Kidney tubule cell (primary cell): ENCODE results near the gene CHAT.

ENCODE experiments used
- DNase-seq: peaks from one replicate; pipeline ENCODE4 v3.0.0-alpha.2; 2018; ENCODE audit warnings: low spot score

CHAT gene

GRCh38 chr10:49597426-49598163 is 16.2 kb upstream of the CHAT start:
- DNase-seq, result no peak

DNA sequence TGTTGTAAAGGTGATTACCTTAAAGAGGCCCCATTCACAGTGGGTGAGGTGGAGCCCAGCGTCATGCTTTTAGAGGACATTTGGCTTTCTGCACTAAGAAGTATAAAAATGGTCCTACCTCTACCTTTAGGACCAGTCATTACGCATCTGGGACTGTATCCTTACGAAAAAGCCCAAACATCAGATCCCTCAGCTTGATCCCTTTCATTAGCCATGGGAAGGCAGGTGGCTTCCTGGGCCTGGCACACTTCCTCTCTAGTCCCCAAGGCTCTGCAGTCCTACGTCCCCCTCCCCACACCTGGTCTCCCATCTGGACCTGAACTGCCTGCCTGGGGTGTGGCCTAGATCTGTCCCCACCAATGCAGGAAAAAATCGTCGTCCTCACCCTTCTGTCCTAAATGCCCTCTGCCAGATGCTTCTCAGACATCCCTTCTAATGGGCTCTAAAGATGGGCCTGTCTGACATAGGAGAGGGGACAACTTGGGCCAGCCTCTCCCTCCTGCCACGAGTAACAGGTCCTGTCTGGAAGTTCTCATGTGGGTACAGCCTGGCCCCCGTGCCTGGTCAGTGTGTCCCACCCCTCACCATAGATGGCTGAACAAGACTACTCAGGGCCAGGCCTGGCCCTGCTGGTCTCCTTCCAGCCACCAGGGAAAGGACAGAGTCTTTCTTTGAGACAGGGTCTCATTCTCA is 15.5 kb upstream of the CHAT start:
- DNase-seq, result no peak

GRCh38 chr10:49598986-49599385 is 14.9 kb upstream of the CHAT start:
- DNase-seq, result no peak

- no peak for DNase-seq
Measured at GRCh38 chr10:49599546-49599945, 14.3 kb upstream of the CHAT start.

GRCh38 chr10:49600046-49600445 is 13.8 kb upstream of the CHAT start:
- no peak for DNase-seq

- DNase-seq, result peak; percentile 35
Measured at GRCh38 chr10:49600781-49601400, 12.9 kb upstream of the CHAT start.

DNA sequence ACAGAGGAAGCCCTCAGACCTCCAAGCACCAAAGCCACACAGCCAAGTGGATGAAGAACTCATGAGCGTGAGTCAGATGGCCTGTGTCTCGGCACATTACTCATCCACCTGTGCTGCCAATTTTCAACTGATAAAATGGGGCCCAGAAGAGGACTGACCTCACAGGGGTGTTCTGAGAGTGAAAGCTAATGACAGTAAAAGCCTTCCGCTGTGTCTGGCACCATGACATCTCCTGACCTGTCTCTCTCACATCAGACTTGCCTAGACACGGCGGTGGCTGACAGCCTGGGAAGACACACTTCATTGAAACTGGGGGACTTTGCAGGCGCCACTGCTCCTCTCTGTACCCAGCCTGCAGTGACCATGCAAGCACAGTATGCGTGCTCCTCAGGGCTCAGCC is 12.0 kb upstream of the CHAT start:
- DNase-seq, result peak; percentile 67

DNA sequence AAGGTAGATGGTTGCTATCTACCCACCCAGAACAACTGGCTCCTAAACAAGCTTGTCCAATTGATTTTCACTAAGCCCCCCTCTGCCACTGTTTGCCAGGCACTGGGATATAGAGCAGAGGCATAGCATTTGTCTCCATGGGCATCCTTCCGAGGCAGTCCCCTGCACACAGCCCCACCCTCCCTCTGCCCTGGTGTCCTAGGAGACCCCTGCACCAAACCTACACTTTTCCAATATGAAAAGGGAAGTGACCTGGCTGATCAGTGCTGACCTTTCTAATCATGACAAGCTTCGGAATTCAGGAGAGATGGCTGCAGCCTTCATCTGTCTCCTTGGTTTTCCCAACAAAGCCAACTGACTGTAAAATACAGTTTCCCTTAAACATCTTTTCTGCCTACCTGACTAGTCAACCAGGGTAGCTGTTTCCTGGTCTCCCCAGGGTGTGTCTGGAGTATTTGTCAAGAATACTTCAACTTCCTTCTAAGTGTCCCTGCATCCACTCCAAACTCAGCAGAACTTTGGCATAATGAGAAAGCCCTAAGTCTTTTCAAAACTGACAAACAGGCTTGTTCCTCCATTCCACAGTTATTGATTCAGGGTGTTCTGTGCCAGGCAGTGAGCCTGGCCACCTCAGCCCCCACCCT is 11.3 kb upstream of the CHAT start:
- DNase-seq, result peak; percentile 21

DNA sequence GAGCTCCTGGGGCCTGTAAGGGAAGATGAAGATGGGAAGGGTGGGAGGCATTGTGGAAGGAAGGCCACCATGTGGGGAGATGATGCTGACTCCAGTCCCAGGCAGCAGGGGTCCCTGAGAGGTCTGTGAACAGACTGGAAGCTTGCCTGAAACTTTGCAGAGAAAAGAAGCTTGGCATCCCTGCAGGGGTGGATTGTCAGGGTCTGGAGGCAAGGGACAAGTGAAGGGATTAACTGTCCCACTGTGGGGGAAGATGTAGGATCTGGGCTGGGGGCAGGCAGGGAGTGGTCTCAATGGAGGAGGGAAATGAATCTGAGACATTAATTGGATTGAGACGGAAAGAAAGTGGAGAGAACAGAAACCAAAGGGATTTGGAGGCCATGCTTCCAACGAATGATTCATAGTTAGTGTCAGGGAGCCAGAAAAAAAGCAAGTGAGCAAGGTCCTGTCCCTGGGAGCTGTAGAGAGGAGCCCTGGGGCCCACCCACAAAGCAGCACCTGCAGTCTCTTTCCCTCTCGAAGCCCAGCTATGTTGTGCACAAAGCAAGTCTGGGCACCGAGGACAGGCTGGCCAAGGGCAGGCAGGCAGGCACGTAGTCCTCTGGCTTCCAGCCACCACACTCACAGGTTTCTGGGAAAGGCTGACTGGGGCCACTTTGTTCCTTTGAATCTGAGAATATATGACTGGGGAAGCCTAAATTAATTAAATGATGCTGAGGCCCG is 8.5 kb upstream of the CHAT start:
- no peak for DNase-seq

DNA sequence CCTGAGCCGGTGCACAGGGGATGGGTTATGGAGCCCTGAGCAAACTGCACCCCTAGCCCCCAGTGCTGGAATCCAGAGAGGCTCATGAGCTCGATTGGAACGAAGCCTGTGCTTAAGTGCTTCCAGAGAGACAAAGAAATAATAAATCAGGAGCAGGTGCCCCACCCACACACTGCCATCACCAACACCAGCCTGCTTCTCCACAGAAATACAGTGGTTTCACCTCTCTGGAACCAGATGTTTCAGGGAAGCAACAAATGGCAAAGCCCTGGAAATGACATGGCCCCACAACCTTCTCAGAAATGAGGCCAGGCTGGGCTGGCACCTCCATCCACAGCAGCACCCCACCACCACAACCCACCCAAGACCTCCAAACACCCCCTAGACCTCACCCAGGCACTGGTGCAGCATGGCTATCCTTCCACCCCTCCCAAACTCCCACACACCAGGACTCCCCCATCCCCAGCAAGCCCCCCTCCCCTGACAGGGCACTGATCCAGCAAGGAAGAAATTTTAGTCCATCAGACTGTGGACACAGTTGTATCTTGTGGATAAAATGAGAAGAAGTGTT is 7.8 kb upstream of the CHAT start:
- no peak for DNase-seq

- DNase-seq, result peak; percentile 83
Measured at GRCh38 chr10:49606981-49607535, 6.8 kb upstream of the CHAT start.

GRCh38 chr10:49608166-49609005 is 5.5 kb upstream of the CHAT start:
- DNase-seq, result no peak

DNA sequence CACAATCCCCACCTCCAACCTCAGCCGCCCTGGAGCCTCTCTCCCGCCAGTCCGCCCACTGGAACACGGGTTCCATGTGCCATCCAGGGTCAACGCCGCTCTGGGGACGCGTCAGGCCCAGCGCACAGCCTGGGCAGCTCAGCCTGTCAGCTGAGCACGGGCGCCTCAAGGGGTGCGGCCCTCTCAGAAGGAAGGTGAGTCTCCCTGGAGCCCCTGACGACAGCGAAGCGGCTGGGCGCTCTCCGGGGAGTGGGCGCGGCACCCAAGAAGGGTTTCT is 4.9 kb upstream of the CHAT start:
- DNase-seq, result no peak

DNA sequence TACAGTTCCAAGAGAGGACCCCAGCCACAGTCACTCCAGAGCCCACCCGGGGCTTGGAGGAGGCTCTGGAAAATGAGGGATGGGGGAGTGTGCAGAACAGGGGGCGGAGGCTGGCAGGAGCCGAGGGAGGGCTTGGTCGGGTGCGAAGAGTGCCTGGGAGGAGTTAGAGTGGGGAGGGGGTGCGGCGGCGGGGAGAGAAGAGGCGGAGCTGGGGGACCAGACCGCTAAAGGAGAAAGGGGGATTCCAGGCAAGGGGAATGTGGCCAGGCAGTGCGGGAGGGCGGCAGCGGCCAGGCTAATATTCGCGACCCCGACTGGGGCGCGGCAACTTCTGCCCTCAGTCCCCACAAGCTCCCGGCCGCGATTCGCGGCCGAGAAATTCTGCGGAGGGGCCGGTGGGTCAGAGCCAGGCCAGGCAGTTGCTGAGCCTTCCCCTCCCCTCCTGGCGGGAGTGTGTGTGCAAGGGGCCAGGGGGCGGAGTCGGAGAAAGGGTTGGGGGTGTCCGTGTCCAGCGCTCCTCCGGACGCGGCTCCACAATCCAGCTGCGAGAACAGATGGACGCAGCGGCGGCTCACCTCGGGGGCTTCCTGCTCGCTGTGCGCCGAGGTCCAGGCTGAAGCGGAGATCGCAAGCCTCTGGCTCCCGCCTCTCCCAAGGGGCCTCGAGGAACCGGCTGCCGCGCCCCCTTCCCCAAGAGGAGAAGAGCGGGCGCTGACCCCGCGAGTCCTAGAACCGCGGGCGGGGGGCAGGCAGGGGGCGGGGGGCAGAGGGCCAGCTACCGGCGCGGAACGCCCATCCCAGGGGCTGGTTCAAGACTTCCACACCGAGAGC is 4.3 kb upstream of the CHAT start:
- DNase-seq, result no peak

GRCh38 chr10:49610114-49610457 is 3.8 kb upstream of the CHAT start, which contains the start of gene SLC18A3:
Gene SLC18A3 (plus strand): TSS chr10:49610310. CDS start chr10:49610741, 431 bp downstream.
- DNase-seq, result no peak

DNA sequence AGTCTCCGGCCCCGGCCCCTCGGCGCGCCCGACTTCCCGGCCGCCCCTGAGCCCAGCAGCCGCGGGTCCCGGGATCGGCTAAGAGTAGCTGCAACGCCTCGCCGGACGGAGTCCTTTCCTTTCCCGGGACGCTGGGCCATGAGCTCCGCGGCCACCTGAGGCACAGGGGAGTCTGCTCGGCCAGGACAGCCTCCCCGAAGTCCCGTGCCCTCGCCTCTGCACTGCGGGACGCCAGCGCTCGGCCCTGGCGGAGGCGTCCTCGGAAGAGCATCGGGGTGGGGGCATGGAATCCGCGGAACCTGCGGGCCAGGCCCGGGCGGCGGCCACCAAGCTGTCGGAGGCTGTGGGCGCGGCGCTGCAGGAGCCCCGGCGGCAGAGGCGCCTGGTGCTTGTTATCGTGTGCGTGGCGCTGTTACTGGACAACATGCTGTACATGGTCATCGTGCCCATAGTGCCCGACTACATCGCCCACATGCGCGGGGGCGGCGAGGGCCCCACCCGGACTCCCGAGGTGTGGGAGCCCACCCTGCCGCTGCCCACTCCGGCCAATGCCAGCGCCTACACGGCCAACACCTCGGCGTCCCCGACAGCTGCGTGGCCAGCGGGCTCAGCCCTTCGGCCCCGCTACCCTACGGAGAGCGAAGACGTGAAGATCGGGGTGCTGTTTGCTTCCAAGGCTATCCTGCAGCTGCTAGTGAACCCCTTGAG is 3.2 kb upstream of the CHAT start:
- no peak for DNase-seq

DNA sequence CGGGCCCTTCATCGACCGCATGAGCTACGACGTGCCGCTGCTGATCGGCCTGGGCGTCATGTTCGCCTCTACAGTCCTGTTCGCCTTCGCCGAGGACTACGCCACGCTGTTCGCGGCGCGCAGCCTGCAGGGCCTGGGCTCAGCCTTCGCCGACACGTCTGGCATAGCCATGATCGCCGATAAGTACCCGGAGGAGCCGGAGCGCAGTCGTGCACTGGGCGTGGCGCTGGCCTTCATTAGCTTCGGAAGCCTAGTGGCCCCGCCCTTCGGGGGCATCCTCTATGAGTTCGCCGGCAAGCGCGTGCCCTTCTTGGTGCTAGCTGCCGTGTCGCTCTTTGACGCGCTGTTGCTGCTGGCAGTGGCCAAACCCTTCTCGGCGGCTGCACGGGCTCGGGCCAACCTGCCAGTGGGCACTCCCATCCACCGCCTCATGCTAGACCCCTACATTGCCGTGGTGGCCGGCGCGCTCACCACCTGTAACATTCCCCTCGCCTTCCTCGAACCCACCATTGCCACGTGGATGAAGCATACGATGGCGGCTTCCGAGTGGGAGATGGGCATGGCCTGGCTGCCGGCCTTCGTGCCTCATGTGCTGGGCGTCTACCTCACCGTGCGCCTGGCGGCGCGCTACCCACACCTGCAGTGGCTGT is 2.5 kb upstream of the CHAT start:
- DNase-seq, result no peak

- DNase-seq, result no peak
Measured at GRCh38 chr10:49611816-49612512, 1.9 kb upstream of the CHAT start.
